HFFc6 (cell line): ENCODE results near the gene CCDC158. TPM values are rescaled to one million over a fixed set of nuclear protein-coding genes. Genes with fewer than 3 reads are reported as not detected.

Source experiments
- DNase-seq: peaks from one replicate; pipeline ENCODE4 v3.0.0-alpha.2; 2018
- H3K27ac Mint-ChIP-seq: 2 replicates; pipeline ENCODE4 v1.8.0; 2020; ENCODE audit warnings: mild to moderate bottlenecking, mixed read lengths
- H3K27me3 Mint-ChIP-seq: 2 replicates; pipeline ENCODE4 v1.8.0; 2021; ENCODE audit warnings: mild to moderate bottlenecking, moderate library complexity, mixed read lengths; ENCODE audit not compliant: insufficient read depth
- H3K36me3 Mint-ChIP-seq: 2 replicates; pipeline ENCODE4 v1.8.0; 2021; ENCODE audit warnings: low read depth, mixed read lengths
- H3K4me1 Mint-ChIP-seq: 2 replicates; pipeline ENCODE4 v1.8.0; 2020; ENCODE audit warnings: low read depth, mixed read lengths
- H3K4me3 Mint-ChIP-seq: 2 replicates; pipeline ENCODE4 v1.8.0; 2020; ENCODE audit warnings: mild to moderate bottlenecking, moderate library complexity, mixed read lengths
- H3K9me3 Mint-ChIP-seq: 2 replicates; pipeline ENCODE4 v1.8.0; 2020; ENCODE audit warnings: mild to moderate bottlenecking, mixed read lengths
- total RNA-seq, 6 experiments: library from RNA; stranded (reverse); fragmentation: NEBNext Ultra II Directional; extraction: Animal tissue kit (Norgen Biotek cat#: 25700); gene quantifications; 2 replicates in 1 of 6; 3 replicates in 5 of 6; pipeline ENCODE4 v1.2.3, GENCODE V29; 2021
- TF ChIP-seq, protein P1 (sequence below): fragments of 200-600 bp; sonication (generic); IDR thresholded peaks from 2 replicates; pipeline ENCODE4 v1.5.0; 2021; ENCODE audit warnings: antibody characterized with exemption, mild to moderate bottlenecking

CCDC158 gene
- total RNA-seq, 6 experiments from 2014 or later, result 0.05 TPM; not detected in 5

GRCh38 chr4:76305033-76305687 lies 115.8 kb downstream of the CCDC158 start:
- Mint-ChIP-seq H3K27me3 (peaks cover 3% of the 10 kb centered on the region), H3K27ac (peak overlapping the region; percentile 87; the same call in 1 of the 2 replicates), H3K4me1 (peaks cover 53% of the 10 kb centered on the region)

DNA sequence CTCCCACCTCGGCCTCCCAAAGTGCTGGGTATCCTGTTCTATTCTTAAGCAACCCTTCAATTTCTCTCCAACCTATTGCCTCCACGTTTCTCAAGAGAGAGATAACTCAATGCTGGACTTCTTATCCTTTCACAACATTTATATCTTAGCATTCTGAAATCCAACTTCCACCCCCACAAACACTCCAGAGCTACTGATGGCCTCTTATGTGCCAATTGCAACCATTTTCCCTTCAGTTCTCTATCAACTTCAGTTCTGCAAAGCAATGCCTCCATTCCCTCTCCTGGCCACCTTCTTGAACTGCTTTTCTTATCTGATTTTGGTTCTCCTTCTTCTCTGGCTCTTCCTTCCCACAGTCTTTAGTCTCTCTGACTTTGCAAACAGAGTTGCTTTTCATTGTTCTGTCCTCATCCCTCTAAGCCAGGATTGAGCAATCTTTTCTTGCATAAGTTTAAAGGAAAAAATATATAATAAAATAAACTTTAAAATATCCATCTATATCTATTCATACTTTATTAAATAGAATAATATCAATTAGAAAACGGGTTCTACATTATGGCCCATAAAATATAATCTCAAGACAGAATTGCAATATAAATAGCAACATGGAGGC lies 118.0 kb downstream of the CCDC158 start:
- TF ChIP-seq, protein P1, sequence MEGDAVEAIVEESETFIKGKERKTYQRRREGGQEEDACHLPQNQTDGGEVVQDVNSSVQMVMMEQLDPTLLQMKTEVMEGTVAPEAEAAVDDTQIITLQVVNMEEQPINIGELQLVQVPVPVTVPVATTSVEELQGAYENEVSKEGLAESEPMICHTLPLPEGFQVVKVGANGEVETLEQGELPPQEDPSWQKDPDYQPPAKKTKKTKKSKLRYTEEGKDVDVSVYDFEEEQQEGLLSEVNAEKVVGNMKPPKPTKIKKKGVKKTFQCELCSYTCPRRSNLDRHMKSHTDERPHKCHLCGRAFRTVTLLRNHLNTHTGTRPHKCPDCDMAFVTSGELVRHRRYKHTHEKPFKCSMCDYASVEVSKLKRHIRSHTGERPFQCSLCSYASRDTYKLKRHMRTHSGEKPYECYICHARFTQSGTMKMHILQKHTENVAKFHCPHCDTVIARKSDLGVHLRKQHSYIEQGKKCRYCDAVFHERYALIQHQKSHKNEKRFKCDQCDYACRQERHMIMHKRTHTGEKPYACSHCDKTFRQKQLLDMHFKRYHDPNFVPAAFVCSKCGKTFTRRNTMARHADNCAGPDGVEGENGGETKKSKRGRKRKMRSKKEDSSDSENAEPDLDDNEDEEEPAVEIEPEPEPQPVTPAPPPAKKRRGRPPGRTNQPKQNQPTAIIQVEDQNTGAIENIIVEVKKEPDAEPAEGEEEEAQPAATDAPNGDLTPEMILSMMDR, result no peak
- H3K4me1 Mint-ChIP-seq, result peaks cover 46% of the 10 kb centered on the region
- no peak overlapping the region for H3K27ac Mint-ChIP-seq
- H3K9me3 Mint-ChIP-seq, result peaks cover 9% of the 10 kb centered on the region
- H3K36me3 Mint-ChIP-seq, result peaks cover 6% of the 10 kb centered on the region
- peaks cover 2% of the 10 kb centered on the region for H3K27me3 Mint-ChIP-seq
- no peak overlapping the region for H3K4me3 Mint-ChIP-seq
- DNase-seq, result no peak

More at GRCh38 chr4:76305033-76305687, 115.8 kb downstream of the CCDC158 start:
- Mint-ChIP-seq H3K4me3 (peak overlapping the region; percentile 94), H3K9me3 (no peaks in the 10 kb centered on the region), H3K36me3 (peaks cover 15% of the 10 kb centered on the region)
- no peak for DNase-seq
- TF ChIP-seq, protein P1, result no peak

- Mint-ChIP-seq H3K27ac (peak overlapping the region; percentile 60; the same call in 1 of the 2 replicates), H3K4me1 (peaks cover 46% of the 10 kb centered on the region), H3K9me3 (peaks cover 21% of the 10 kb centered on the region), H3K4me3 (no peak overlapping the region), H3K36me3 (peaks cover 6% of the 10 kb centered on the region), H3K27me3 (peaks cover 2% of the 10 kb centered on the region)
- no peak for DNase-seq
- TF ChIP-seq, protein P1, result no peak
Measured at GRCh38 chr4:76301775-76302162, 119.2 kb downstream of the CCDC158 start.

- no peak overlapping the region for H3K4me3 Mint-ChIP-seq
- H3K27ac Mint-ChIP-seq, result peak overlapping the region; percentile 60
- peaks cover 46% of the 10 kb centered on the region for H3K4me1 Mint-ChIP-seq
- H3K36me3 Mint-ChIP-seq, result peaks cover 10% of the 10 kb centered on the region
- peaks cover 26% of the 10 kb centered on the region for H3K9me3 Mint-ChIP-seq
- TF ChIP-seq, protein P1, result no peak
- DNase-seq, result peak; percentile 85
- peaks cover 2% of the 10 kb centered on the region for H3K27me3 Mint-ChIP-seq
Measured at GRCh38 chr4:76301068-76301774, 119.7 kb downstream of the CCDC158 start.

DNA sequence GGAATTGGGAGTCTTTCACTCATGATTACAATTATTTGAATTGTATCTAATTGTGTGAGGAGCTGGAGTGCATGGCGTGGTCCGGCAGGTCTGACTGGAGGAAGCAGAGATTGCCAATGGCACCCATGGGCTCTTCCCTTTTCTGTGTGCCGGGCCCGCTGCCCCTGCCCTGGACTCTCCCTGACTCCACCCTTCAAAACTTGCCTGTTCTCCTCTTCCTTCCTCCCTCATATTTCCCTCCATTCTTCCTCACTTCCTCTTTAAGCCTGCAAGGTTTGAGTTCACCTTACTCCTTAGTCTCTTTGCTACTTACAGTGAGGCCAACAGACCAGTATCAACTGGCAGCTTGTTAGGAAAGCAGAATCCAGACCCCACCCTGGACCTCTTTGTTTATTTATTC lies 120.9 kb downstream of the CCDC158 start:
- Mint-ChIP-seq H3K4me1 (peaks cover 38% of the 10 kb centered on the region), H3K4me3 (no peak overlapping the region), H3K27me3 (peaks cover 9% of the 10 kb centered on the region; the same call in 1 of the 2 replicates), H3K9me3 (peaks cover 30% of the 10 kb centered on the region), H3K36me3 (peaks cover 15% of the 10 kb centered on the region), H3K27ac (no peak overlapping the region)
- DNase-seq, result no peak
- TF ChIP-seq, protein P1, result no peak; the same call in 1 of the 2 replicates
